Peyer's patch (tissue), 4 donors: ENCODE measurements around the gene TMC3.

Source experiments
- POLR2A ChIP-seq, 2 donors: fragments of 450-650 bp; IDR thresholded peaks; one replicate each; pipeline ENCODE4 v1.5.1; 2017; ENCODE audit warnings: antibody characterized with exemption in 2 of 2, mild to moderate bottlenecking in 2 of 2, moderate library complexity in 2 of 2
- TF ChIP-seq, protein P1 (sequence below), 6 experiments: fragments of 450-650 bp in 4 of 6; fragments of 200-600 bp in 2 of 6; sonication (generic) in 1 of 6; IDR thresholded peaks; one replicate each; pipeline ENCODE4 v1.5.1; 2017 to 2019; ENCODE audit warnings: antibody characterized with exemption in 6 of 6, mild to moderate bottlenecking in 3 of 6, moderate library complexity in 1 of 6

DNA sequence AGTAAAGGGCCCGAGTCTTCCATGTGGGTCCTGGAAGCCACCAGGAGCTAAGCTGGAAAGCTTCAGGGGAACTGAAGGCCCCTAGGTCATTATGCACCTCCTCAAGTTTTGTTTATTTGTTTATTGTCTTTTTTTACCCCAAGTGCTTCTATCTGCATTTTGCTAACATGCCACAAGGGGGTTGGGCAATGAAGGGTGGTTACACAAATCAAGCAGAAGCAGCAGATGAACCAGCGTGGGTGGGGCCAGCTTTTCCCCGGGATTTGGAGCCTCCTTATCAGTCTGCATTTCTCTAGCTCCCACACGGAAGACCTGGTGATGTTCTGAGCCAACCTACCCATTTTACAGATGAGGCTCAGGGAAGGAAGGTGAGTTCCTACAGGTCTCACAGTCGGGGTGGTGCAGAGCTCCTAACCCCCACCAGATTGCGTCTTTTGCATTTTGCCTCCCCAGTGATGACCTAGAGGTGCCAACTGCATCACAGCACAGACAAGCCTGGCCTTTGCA lies 16.8 kb downstream of the TMC3 start:
- TF ChIP-seq POLR2A (IDR thresholded peaks at IDR 0.05) = no peak
- TF ChIP-seq, protein P1, sequence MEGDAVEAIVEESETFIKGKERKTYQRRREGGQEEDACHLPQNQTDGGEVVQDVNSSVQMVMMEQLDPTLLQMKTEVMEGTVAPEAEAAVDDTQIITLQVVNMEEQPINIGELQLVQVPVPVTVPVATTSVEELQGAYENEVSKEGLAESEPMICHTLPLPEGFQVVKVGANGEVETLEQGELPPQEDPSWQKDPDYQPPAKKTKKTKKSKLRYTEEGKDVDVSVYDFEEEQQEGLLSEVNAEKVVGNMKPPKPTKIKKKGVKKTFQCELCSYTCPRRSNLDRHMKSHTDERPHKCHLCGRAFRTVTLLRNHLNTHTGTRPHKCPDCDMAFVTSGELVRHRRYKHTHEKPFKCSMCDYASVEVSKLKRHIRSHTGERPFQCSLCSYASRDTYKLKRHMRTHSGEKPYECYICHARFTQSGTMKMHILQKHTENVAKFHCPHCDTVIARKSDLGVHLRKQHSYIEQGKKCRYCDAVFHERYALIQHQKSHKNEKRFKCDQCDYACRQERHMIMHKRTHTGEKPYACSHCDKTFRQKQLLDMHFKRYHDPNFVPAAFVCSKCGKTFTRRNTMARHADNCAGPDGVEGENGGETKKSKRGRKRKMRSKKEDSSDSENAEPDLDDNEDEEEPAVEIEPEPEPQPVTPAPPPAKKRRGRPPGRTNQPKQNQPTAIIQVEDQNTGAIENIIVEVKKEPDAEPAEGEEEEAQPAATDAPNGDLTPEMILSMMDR (IDR thresholded peaks at IDR 0.05) = no peak
